Transverse colon (tissue), 4 donors: ENCODE data around the gene MAIP1. TPM values are rescaled to one million over a fixed set of nuclear protein-coding genes. Genes with fewer than 3 reads are reported as not detected.

Source experiments
- DNase-seq: peaks from one replicate; pipeline ENCODE4 v3.0.0-alpha.2; 2019
- H3K27ac ChIP-seq, 4 donors: fragments of 200-600 bp; sonication (generic); 2 replicates each; pipeline ENCODE4 v1.5.1; 2016 to 2018; ENCODE audit warnings: inconsistent platforms in 4 of 4
- H3K27me3 ChIP-seq: fragments of 200-600 bp; sonication (generic); 2 replicates; pipeline ENCODE4 v1.5.1; 2017; ENCODE audit warnings: inconsistent platforms
- H3K36me3 ChIP-seq, 4 donors: fragments of 200-600 bp; sonication (generic); 2 replicates each; pipeline ENCODE4 v1.5.1; 2017 to 2019; ENCODE audit warnings: inconsistent platforms in 4 of 4
- H3K4me1 ChIP-seq, 4 donors: fragments of 200-600 bp; sonication (generic); 2 replicates each; pipeline ENCODE4 v1.5.1; 2017 to 2020; ENCODE audit warnings: inconsistent platforms in 4 of 4
- H3K4me3 ChIP-seq, 4 donors: fragments of 200-600 bp; sonication (generic); 1 replicate in 1 of 4; 2 replicates in 3 of 4; pipeline versions ENCODE4 v1.5.1 to v1.6.1; 2017 to 2019; ENCODE audit warnings: inconsistent platforms in 4 of 4
- H3K9me3 ChIP-seq, 2 donors: fragments of 200-600 bp; sonication (generic); 2 replicates each; pipeline ENCODE4 v1.5.1; 2017 to 2019; ENCODE audit warnings: inconsistent platforms in 2 of 2
- CTCF ChIP-seq, 5 experiments: fragments of 200-600 bp in 3 of 5; fragments of 450-650 bp in 2 of 5; sonication (generic) in 3 of 5; IDR thresholded peaks; 1 replicate in 2 of 5; 2 replicates in 3 of 5; pipeline ENCODE4 v1.5.1; 2016 to 2017; ENCODE audit warnings: antibody characterized with exemption in 5 of 5, inconsistent platforms in 3 of 5, mild to moderate bottlenecking in 2 of 5, moderate library complexity in 1 of 5
- EP300 ChIP-seq: sonication (generic); formaldehyde crosslinking; IDR thresholded peaks from one replicate; pipeline ENCODE4 v1.6.1; 2017; ENCODE audit warnings: antibody characterized with exemption, low read depth
- POLR2A ChIP-seq: fragments of 450-650 bp; IDR thresholded peaks from one replicate; pipeline ENCODE4 v1.6.1; 2016; ENCODE audit warnings: antibody characterized with exemption, mild to moderate bottlenecking, moderate library complexity
- POLR2AphosphoS5 ChIP-seq, 3 donors: sonication (generic); formaldehyde crosslinking; IDR thresholded peaks; one replicate each; pipeline ENCODE4 v1.6.1; 2016; ENCODE audit warnings: antibody characterized with exemption in 3 of 3
- WGBS, 2 donors: methylation state at CpG; one replicate each; pipeline ENCODE4 v1.1.5; 2018; ENCODE audit warnings: low coverage in 1 of 2; 5-methylcytosine and 5-hydroxymethylcytosine counted together
- in situ Hi-C, 4 donors: fragments of 200-750 bp; cut with MboI; loops; one replicate each; pipeline versions ENCODE4 v1.15.0 to v1.15.1; 2017; ENCODE audit warnings: low sequenced_read_pairs in 3 of 4, low pct_ligation_motif_present in 1 of 4, low pct_unique_long_range_greater_than_20kb in 1 of 4
- intact Hi-C: fragments of 100-400 bp; cut with DNase I; formaldehyde crosslinking; loops from one replicate; pipeline ENCODE4 v1.15.1; 2023; ENCODE audit warnings: low total_unique reads
- total RNA-seq, 4 donors: library from RNA; depleted of rRNA; stranded (reverse); fragments of >200 nt; gene quantifications; one replicate each; pipeline ENCODE4 v1.1.0, GENCODE V29; 2016

MAIP1 gene
- total RNA-seq, 4 donors from 2014 or later: 19.1 to 104 (median 33.2) TPM

GRCh38 chr2:199916980-199917379 lies 38.4 kb upstream of the MAIP1 start:
- no peak for TF ChIP-seq EP300
- TF ChIP-seq CTCF (IDR thresholded peaks at IDR 0.05): no peak
- TF ChIP-seq POLR2A: no peak
- no peak for TF ChIP-seq POLR2AphosphoS5 (IDR thresholded peaks at IDR 0.05)
- H3K36me3 ChIP-seq: peaks cover 0 to 20% (median 0%) of the 10 kb centered on the region in 4 donors
- no peak overlapping the region for H3K27ac ChIP-seq
- no peak for DNase-seq
- in situ Hi-C loops: no loop called here
- no peaks in the 10 kb centered on the region for H3K27me3 ChIP-seq
- H3K4me3 ChIP-seq: no peak overlapping the region
- intact Hi-C loops: no loop called here
- H3K9me3 ChIP-seq: no peaks in the 10 kb centered on the region
- peaks cover 9 to 19% (median 14%) of the 10 kb centered on the region in 4 donors for H3K4me1 ChIP-seq
- WGBS, 2 donors: 97% methylated on average over 4 of the region's 4 CpGs; no CpG with 5 or more reads in 1 of the 2 donors

GRCh38 chr2:199922856-199923255 lies 32.5 kb upstream of the MAIP1 start:
- H3K4me1 ChIP-seq: peaks cover 0 to 4% (median 0%) of the 10 kb centered on the region in 4 donors
- intact Hi-C loops (no loop called here), in situ Hi-C loops (no loop called here)
- 47 to 72% methylated on average over 5 of the region's 5 CpGs for WGBS, 2 donors
- peaks cover 0 to 22% (median 0%) of the 10 kb centered on the region in 4 donors for H3K36me3 ChIP-seq
- H3K27me3 ChIP-seq: no peaks in the 10 kb centered on the region
- TF ChIP-seq POLR2A (no peak), EP300 (no peak), POLR2AphosphoS5 (IDR thresholded peaks at IDR 0.05) (no peak), CTCF (IDR thresholded peaks at IDR 0.05) (no peak)
- H3K4me3 ChIP-seq: no peak overlapping the region
- no peak for DNase-seq
- no peaks in the 10 kb centered on the region for H3K9me3 ChIP-seq
- no peak overlapping the region for H3K27ac ChIP-seq

- 67 to 68% methylated on average over 2 of the region's 2 CpGs for WGBS, 2 donors
- Histone ChIP-seq H3K36me3 (peaks cover 0 to 16% (median 0%) of the 10 kb centered on the region in 4 donors), H3K4me1 (peaks cover 0 to 4% (median 0%) of the 10 kb centered on the region in 4 donors), H3K27ac (no peak overlapping the region), H3K27me3 (no peaks in the 10 kb centered on the region), H3K4me3 (no peak overlapping the region), H3K9me3 (no peaks in the 10 kb centered on the region)
- intact Hi-C loops: no loop called here
- TF ChIP-seq CTCF (IDR thresholded peaks at IDR 0.05) (no peak), POLR2AphosphoS5 (IDR thresholded peaks at IDR 0.05) (no peak), POLR2A (no peak), EP300 (no peak)
- in situ Hi-C loops: no loop called here
- DNase-seq: no peak
These were observed 31.5 kb upstream of the MAIP1 start for GRCh38 chr2:199923924-199924323.

- 64 to 67% methylated on average over 1 of the region's 1 CpG for WGBS, 2 donors
- Histone ChIP-seq H3K4me3 (no peak overlapping the region), H3K27me3 (no peaks in the 10 kb centered on the region), H3K36me3 (peaks cover 0 to 23% (median 0%) of the 10 kb centered on the region in 4 donors), H3K4me1 (peaks cover 0 to 4% (median 0%) of the 10 kb centered on the region in 4 donors), H3K9me3 (no peaks in the 10 kb centered on the region), H3K27ac (no peak overlapping the region)
- no peak for TF ChIP-seq POLR2AphosphoS5 (IDR thresholded peaks at IDR 0.05)
- no peak for TF ChIP-seq CTCF (IDR thresholded peaks at IDR 0.05)
- no peak for TF ChIP-seq EP300
- TF ChIP-seq POLR2A: no peak
- no peak for DNase-seq
- in situ Hi-C loops: no loop called here
- intact Hi-C loops: no loop called here
These were observed 28.6 kb upstream of the MAIP1 start for GRCh38 chr2:199926806-199927205.
